ENCODE results near the gene NALCN.

The NALCN gene

GRCh38 chr13:101297794-101298193, 118.5 kb downstream of the NALCN start:
- no peak for DNase-seq (ENCODE audit: low spot score)
- TF ChIP-seq CTCF (IDR thresholded peaks at IDR 0.05; ENCODE audit: extremely low read depth, missing control alignments) = no peak

- no peak for TF ChIP-seq CTCF (IDR thresholded peaks at IDR 0.05; ENCODE audit: extremely low read depth, missing control alignments)
- DNase-seq (ENCODE audit: low spot score) = no peak
Observed at GRCh38 chr13:101292711-101293110, 123.6 kb downstream of the NALCN start.

- no peak for TF ChIP-seq CTCF (IDR thresholded peaks at IDR 0.05; ENCODE audit: extremely low read depth, missing control alignments)
- DNase-seq (ENCODE audit: low spot score) = no peak
Observed at GRCh38 chr13:101291646-101292515, 124.4 kb downstream of the NALCN start.

- no peak for DNase-seq (ENCODE audit: low spot score)
- no peak for TF ChIP-seq CTCF (IDR thresholded peaks at IDR 0.05; ENCODE audit: extremely low read depth, missing control alignments)
Observed at GRCh38 chr13:101291206-101291605, 125.1 kb downstream of the NALCN start.

- TF ChIP-seq CTCF (IDR thresholded peaks at IDR 0.05; ENCODE audit: extremely low read depth, missing control alignments) = no peak
- DNase-seq (ENCODE audit: low spot score) = no peak
Observed at GRCh38 chr13:101289764-101290163, 126.5 kb downstream of the NALCN start.

- no peak for TF ChIP-seq CTCF (IDR thresholded peaks at IDR 0.05; ENCODE audit: extremely low read depth, missing control alignments)
- no peak for DNase-seq (ENCODE audit: low spot score)
Observed at GRCh38 chr13:101283782-101284181, 132.5 kb downstream of the NALCN start.

GRCh38 chr13:101272886-101273285, 143.4 kb downstream of the NALCN start:
- no peak for TF ChIP-seq CTCF (IDR thresholded peaks at IDR 0.05; ENCODE audit: extremely low read depth, missing control alignments)
- DNase-seq (ENCODE audit: low spot score) = no peak
